GM18867 (cell line): ENCODE measurements around the gene SLC25A21.

Experiments
- ATAC-seq: cut with Tn5 transposase; IDR thresholded peaks from one replicate; pipeline ENCODE4 v1.9.1; 2021; ENCODE audit warnings: mild to moderate bottlenecking, moderate library complexity; ENCODE audit not compliant: unreplicated experiment

Gene SLC25A21

GRCh38 chr14:37144729-37145363 lies 27.6 kb downstream of the SLC25A21 start:
- no peak for ATAC-seq

GRCh38 chr14:37143475-37143874 lies 28.9 kb downstream of the SLC25A21 start:
- ATAC-seq = no peak

GRCh38 chr14:37142835-37143401 lies 29.5 kb downstream of the SLC25A21 start:
- no peak for ATAC-seq

GRCh38 chr14:37140176-37140575 lies 32.2 kb downstream of the SLC25A21 start:
- ATAC-seq = no peak

GRCh38 chr14:37139710-37140109 lies 32.7 kb downstream of the SLC25A21 start:
- no peak for ATAC-seq

GRCh38 chr14:37138898-37139297 lies 33.5 kb downstream of the SLC25A21 start:
- no peak for ATAC-seq

GRCh38 chr14:37133284-37133913 lies 39.0 kb downstream of the SLC25A21 start:
- no peak for ATAC-seq

- no peak for ATAC-seq
Measured at GRCh38 chr14:37131205-37131604, 41.2 kb downstream of the SLC25A21 start.

GRCh38 chr14:37129047-37129446 lies 43.4 kb downstream of the SLC25A21 start:
- no peak for ATAC-seq

GRCh38 chr14:37124614-37125013 lies 47.8 kb downstream of the SLC25A21 start:
- peak; percentile 51 for ATAC-seq

GRCh38 chr14:37122919-37123639 lies 49.3 kb downstream of the SLC25A21 start:
- ATAC-seq = no peak

GRCh38 chr14:37122288-37122687 lies 50.1 kb downstream of the SLC25A21 start:
- ATAC-seq = no peak

- no peak for ATAC-seq
Measured at GRCh38 chr14:37118673-37119366, 53.6 kb downstream of the SLC25A21 start.

GRCh38 chr14:37116933-37117849 lies 55.2 kb downstream of the SLC25A21 start:
- ATAC-seq = no peak

- no peak for ATAC-seq
Measured at GRCh38 chr14:37115406-37115805, 57.0 kb downstream of the SLC25A21 start.

GRCh38 chr14:37114559-37114958 lies 57.8 kb downstream of the SLC25A21 start:
- no peak for ATAC-seq

- no peak for ATAC-seq
Measured at GRCh38 chr14:37114002-37114401, 58.4 kb downstream of the SLC25A21 start.

- no peak for ATAC-seq
Measured at GRCh38 chr14:37098132-37098531, 74.3 kb downstream of the SLC25A21 start.

GRCh38 chr14:37094502-37094901 lies 77.9 kb downstream of the SLC25A21 start:
- no peak for ATAC-seq

- no peak for ATAC-seq
Measured at GRCh38 chr14:37093364-37093763, 79.0 kb downstream of the SLC25A21 start.
